Measurements from ENCODE around the gene PCYT1B. TPM values are rescaled to one million over a fixed set of nuclear protein-coding genes. Genes with fewer than 3 reads are reported as not detected.

Gene PCYT1B
- total RNA-seq, 1 experiment from 2014 or later: 20.7 TPM

DNA sequence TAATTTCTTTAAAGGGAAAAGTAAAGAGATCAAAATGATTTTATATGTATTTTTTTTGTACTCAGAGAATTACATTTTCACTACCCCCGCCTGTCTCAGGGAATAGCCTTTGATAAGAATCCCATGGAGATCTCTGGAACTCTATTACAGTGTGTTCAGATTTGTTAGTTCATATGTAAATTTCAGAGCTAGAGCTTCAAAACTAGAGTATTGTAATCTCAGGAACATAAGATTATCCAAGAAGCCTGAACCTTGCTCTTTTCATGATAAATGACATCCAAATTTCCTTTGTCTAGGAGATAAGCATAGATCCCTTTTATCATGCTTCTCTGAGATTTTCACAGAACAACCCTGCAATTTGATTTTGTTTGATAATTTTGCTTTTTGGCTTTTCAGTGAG is 99.2 kb downstream of the PCYT1B start:
- no peak for DNase-seq (ENCODE audit: low spot score)
- CTCF ChIA-PET: interaction anchor here (1.5 kb wide), 1 partner anchor 11 kb away, joined by 4 read pairs; no protein-coding TSS in a partner anchor
- Mint-ChIP-seq H3K27ac (no peak overlapping the region), H3K4me1 (peaks cover 21% of the 10 kb centered on the region), H3K4me3 (no peak overlapping the region), H3K27me3 (ENCODE audit: low read depth) (no peaks in the 10 kb centered on the region), H3K36me3 (peaks cover 5% of the 10 kb centered on the region; the same call in 1 of the 2 replicates), H3K9me3 (no peaks in the 10 kb centered on the region)
- POLR2A ChIA-PET: no interaction called here
- no peak for TF ChIP-seq ZNF416 (CRISPR knock-in tag; IDR thresholded peaks at IDR 0.05)
- TF ChIP-seq ZNF232 (CRISPR knock-in tag; IDR thresholded peaks at IDR 0.05): no peak
- TF ChIP-seq, protein P1, sequence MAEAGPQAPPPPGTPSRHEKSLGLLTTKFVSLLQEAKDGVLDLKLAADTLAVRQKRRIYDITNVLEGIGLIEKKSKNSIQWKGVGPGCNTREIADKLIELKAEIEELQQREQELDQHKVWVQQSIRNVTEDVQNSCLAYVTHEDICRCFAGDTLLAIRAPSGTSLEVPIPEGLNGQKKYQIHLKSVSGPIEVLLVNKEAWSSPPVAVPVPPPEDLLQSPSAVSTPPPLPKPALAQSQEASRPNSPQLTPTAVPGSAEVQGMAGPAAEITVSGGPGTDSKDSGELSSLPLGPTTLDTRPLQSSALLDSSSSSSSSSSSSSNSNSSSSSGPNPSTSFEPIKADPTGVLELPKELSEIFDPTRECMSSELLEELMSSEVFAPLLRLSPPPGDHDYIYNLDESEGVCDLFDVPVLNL (CRISPR knock-in tag; IDR thresholded peaks at IDR 0.05; ENCODE audit: borderline replicate concordance, low read depth): no peak
- TF ChIP-seq NR1H2 (CRISPR knock-in tag; IDR thresholded peaks at IDR 0.05): no peak
- no peak for TF ChIP-seq NFE2L1 (CRISPR knock-in tag; IDR thresholded peaks at IDR 0.05)
- TF ChIP-seq, protein P2, sequence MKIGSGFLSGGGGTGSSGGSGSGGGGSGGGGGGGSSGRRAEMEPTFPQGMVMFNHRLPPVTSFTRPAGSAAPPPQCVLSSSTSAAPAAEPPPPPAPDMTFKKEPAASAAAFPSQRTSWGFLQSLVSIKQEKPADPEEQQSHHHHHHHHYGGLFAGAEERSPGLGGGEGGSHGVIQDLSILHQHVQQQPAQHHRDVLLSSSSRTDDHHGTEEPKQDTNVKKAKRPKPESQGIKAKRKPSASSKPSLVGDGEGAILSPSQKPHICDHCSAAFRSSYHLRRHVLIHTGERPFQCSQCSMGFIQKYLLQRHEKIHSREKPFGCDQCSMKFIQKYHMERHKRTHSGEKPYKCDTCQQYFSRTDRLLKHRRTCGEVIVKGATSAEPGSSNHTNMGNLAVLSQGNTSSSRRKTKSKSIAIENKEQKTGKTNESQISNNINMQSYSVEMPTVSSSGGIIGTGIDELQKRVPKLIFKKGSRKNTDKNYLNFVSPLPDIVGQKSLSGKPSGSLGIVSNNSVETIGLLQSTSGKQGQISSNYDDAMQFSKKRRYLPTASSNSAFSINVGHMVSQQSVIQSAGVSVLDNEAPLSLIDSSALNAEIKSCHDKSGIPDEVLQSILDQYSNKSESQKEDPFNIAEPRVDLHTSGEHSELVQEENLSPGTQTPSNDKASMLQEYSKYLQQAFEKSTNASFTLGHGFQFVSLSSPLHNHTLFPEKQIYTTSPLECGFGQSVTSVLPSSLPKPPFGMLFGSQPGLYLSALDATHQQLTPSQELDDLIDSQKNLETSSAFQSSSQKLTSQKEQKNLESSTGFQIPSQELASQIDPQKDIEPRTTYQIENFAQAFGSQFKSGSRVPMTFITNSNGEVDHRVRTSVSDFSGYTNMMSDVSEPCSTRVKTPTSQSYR (CRISPR knock-in tag; IDR thresholded peaks at IDR 0.05): no peak
- TF ChIP-seq, protein P3, sequence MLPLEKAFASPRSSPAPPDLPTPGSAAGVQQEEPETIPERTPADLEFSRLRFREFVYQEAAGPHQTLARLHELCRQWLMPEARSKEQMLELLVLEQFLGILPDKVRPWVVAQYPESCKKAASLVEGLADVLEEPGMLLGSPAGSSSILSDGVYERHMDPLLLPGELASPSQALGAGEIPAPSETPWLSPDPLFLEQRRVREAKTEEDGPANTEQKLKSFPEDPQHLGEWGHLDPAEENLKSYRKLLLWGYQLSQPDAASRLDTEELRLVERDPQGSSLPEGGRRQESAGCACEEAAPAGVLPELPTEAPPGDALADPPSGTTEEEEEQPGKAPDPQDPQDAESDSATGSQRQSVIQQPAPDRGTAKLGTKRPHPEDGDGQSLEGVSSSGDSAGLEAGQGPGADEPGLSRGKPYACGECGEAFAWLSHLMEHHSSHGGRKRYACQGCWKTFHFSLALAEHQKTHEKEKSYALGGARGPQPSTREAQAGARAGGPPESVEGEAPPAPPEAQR (CRISPR knock-in tag; IDR thresholded peaks at IDR 0.05): no peak
- no peak for TF ChIP-seq ATF1 (CRISPR knock-in tag; IDR thresholded peaks at IDR 0.05)
- TF ChIP-seq, protein P4, sequence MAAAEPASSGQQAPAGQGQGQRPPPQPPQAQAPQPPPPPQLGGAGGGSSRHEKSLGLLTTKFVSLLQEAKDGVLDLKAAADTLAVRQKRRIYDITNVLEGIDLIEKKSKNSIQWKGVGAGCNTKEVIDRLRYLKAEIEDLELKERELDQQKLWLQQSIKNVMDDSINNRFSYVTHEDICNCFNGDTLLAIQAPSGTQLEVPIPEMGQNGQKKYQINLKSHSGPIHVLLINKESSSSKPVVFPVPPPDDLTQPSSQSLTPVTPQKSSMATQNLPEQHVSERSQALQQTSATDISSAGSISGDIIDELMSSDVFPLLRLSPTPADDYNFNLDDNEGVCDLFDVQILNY (CRISPR knock-in tag; IDR thresholded peaks at IDR 0.05): no peak
- TF ChIP-seq NFATC4 (CRISPR knock-in tag; IDR thresholded peaks at IDR 0.05): no peak
- no peak for ATAC-seq

DNA sequence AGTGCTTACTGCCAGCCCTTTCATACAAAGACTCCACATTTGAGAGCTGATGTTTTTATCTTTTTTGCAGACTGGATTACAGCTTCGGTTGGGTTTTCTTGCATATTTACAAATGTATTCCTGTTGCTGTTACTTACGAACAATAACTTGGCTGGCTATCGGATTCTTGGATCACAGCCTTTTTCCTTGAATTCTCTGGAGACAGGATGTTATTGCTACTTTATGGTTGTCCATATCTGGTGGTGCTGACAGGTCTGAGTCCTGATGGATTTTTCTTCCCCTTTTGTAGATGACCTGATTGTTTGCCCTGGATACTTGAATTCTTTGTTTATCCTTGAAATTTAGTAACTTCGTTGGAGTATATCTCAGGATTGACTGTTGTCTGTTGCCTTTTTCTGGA is 104.4 kb downstream of the PCYT1B start:
- no peak overlapping the region for H3K4me3 Mint-ChIP-seq
- no peak overlapping the region for H3K27ac Mint-ChIP-seq
- peaks cover 9% of the 10 kb centered on the region for H3K36me3 Mint-ChIP-seq
- TF ChIP-seq, protein P5, sequence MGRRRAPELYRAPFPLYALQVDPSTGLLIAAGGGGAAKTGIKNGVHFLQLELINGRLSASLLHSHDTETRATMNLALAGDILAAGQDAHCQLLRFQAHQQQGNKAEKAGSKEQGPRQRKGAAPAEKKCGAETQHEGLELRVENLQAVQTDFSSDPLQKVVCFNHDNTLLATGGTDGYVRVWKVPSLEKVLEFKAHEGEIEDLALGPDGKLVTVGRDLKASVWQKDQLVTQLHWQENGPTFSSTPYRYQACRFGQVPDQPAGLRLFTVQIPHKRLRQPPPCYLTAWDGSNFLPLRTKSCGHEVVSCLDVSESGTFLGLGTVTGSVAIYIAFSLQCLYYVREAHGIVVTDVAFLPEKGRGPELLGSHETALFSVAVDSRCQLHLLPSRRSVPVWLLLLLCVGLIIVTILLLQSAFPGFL (CRISPR knock-in tag; IDR thresholded peaks at IDR 0.05; ENCODE audit: borderline replicate concordance): no peak
- TF ChIP-seq OVOL2 (CRISPR knock-in tag; IDR thresholded peaks at IDR 0.05; ENCODE audit: borderline replicate concordance): no peak
- TF ChIP-seq, protein P6, sequence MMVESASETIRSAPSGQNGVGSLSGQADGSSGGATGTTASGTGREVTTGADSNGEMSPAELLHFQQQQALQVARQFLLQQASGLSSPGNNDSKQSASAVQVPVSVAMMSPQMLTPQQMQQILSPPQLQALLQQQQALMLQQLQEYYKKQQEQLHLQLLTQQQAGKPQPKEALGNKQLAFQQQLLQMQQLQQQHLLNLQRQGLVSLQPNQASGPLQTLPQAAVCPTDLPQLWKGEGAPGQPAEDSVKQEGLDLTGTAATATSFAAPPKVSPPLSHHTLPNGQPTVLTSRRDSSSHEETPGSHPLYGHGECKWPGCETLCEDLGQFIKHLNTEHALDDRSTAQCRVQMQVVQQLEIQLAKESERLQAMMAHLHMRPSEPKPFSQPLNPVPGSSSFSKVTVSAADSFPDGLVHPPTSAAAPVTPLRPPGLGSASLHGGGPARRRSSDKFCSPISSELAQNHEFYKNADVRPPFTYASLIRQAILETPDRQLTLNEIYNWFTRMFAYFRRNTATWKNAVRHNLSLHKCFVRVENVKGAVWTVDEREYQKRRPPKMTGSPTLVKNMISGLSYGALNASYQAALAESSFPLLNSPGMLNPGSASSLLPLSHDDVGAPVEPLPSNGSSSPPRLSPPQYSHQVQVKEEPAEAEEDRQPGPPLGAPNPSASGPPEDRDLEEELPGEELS (CRISPR knock-in tag; IDR thresholded peaks at IDR 0.05): no peak
- no peaks in the 10 kb centered on the region for H3K27me3 Mint-ChIP-seq (ENCODE audit: low read depth)
- ATAC-seq: no peak
- no peak for DNase-seq (ENCODE audit: low spot score)
- peaks cover 13% of the 10 kb centered on the region for H3K4me1 Mint-ChIP-seq
- POLR2A ChIA-PET: no interaction called here
- no peaks in the 10 kb centered on the region for H3K9me3 Mint-ChIP-seq
- CTCF ChIA-PET: no interaction called here

Data from WTC11 (cell line).